Suppressor macrophage (primary cell): ENCODE data around the gene CCNYL1.

Experiments
- DNase-seq, 4 experiments: peaks; one replicate each; pipeline ENCODE4 v3.0.0-alpha.2; 2020 to 2022

Gene CCNYL1

GRCh38 chr2:207766697-207767460 lies 55.4 kb downstream of the CCNYL1 start:
- DNase-seq = peak in 1 of 4 experiments; percentile 26

- DNase-seq = peak in 3 of 4 experiments; percentile 36 to 56 (median 53)
Measured at GRCh38 chr2:207767461-207768167, 56.2 kb downstream of the CCNYL1 start.

GRCh38 chr2:207768168-207768865 lies 56.9 kb downstream of the CCNYL1 start:
- peak; percentile 38 to 63 (median 51) for DNase-seq

GRCh38 chr2:207768866-207769596 lies 57.6 kb downstream of the CCNYL1 start:
- DNase-seq = peak; percentile 27 to 50 (median 40)

- DNase-seq = peak in 3 of 4 experiments; percentile 34 to 63 (median 52)
Measured at GRCh38 chr2:207770602-207771404, 59.4 kb downstream of the CCNYL1 start.

GRCh38 chr2:207771421-207771820 lies 60.0 kb downstream of the CCNYL1 start:
- DNase-seq = no peak

- no peak for DNase-seq
Measured at GRCh38 chr2:207772081-207772843, 60.8 kb downstream of the CCNYL1 start.

- DNase-seq = no peak
Measured at GRCh38 chr2:207772844-207773205, 61.4 kb downstream of the CCNYL1 start.

GRCh38 chr2:207775473-207775872 lies 64.0 kb downstream of the CCNYL1 start:
- DNase-seq = no peak

GRCh38 chr2:207777124-207777523 lies 65.7 kb downstream of the CCNYL1 start:
- DNase-seq = no peak

- DNase-seq = no peak
Measured at GRCh38 chr2:207778298-207778882, 67.0 kb downstream of the CCNYL1 start.

GRCh38 chr2:207779523-207779922 lies 68.1 kb downstream of the CCNYL1 start:
- no peak for DNase-seq

- DNase-seq = no peak
Measured at GRCh38 chr2:207782238-207783030, 71.0 kb downstream of the CCNYL1 start.

- no peak for DNase-seq
Measured at GRCh38 chr2:207783514-207783913, 72.1 kb downstream of the CCNYL1 start.

GRCh38 chr2:207784898-207785297 lies 73.5 kb downstream of the CCNYL1 start:
- no peak for DNase-seq

GRCh38 chr2:207787017-207787416 lies 75.6 kb downstream of the CCNYL1 start:
- peak; percentile 46 to 81 (median 68) for DNase-seq

- no peak for DNase-seq
Measured at GRCh38 chr2:207787800-207788199, 76.4 kb downstream of the CCNYL1 start.

- no peak for DNase-seq
Measured at GRCh38 chr2:207790898-207791297, 79.5 kb downstream of the CCNYL1 start.

GRCh38 chr2:207791579-207792243 lies 80.3 kb downstream of the CCNYL1 start:
- peak in 1 of 4 experiments; percentile 54 for DNase-seq
